C4-2B (cell line): ENCODE data around the gene BTBD17.

Source experiments
- CTCF ChIP-seq: fragments of 450-650 bp; conservative IDR thresholded peaks from 2 replicates; pipeline ENCODE4 v1.5.1; 2017; ENCODE audit warnings: mild to moderate bottlenecking
- ZFX ChIP-seq: fragments of 450-650 bp; IDR thresholded peaks from 2 replicates; pipeline ENCODE4 v1.6.1; 2017

DNA sequence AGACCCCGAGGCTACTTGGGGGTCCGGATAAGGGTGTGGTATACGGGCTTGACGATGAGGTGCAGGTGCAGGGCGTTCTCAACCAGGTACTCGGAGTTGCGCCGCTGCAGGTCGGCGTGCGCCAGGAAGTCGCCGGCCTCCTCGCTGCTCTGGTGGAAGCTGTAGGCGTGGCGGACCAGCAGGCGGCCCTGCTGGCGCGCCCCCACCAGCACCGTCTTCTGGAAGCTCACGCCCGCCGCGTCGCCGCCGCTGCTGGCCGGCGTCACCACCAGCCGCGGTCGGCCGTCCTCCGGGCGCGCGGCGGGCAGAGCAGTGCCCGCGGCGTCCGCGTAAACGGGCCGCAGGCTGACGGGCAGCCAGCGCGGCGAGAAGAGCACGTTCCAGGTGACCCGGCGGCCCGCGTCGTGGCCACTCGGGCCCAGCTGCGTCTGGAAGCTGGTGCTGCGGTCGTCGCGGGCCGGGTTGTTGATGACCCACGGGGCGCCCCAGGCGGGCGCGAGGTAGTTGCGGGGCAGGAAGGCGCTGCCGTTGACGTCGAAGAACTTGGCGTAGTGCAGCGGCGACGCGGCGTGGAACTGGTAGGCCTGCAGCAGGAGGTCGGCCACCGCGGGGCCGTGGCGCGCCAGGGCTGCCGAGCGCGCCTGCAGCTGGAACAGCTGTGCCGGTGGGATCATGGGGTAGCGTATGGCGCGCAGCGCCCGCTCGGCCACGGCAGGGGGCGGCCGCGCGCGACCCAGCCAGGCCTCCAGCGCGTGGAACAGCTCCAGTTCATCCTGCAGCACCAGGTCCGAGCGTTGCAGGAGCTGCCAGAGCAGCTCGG, 4.8 kb downstream of the BTBD17 start:
- peak; percentile 12; the same call in 1 of the 2 replicates for TF ChIP-seq CTCF
- TF ChIP-seq ZFX, result no peak
